GM18858 (cell line): ENCODE measurements around the gene OR6C3.
"Not testable (repeated sequence)": the region's sequence is repeated elsewhere in the genome, so short reads cannot be mapped to it uniquely, and the experiment has no call there.

Experiments used
- ATAC-seq: cut with Tn5 transposase; IDR thresholded peaks from one replicate; pipeline ENCODE4 v1.9.1; 2021; ENCODE audit not compliant: unreplicated experiment

Gene OR6C3

DNA sequence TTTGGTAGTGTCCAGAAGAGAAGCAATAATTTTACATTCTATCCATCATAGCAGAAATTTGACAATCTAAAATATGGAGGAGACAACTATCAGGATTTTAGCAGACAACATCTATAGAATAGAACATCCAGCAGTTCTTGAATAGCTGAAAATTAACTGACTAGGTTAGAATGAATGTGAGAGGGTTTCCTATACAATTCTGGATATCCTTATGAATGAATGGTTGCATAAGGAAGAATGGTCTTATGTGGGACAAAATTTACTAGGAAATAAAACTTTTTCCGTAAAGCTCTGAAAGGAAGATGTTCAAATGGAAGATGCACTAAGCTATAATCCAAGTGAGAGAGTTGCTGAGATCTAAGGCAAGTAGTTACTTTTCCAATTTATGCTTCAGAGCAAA, at the start of gene OR6C3:
TSS of gene OR6C3 (plus strand) at position 301 of the 400 bp plus-strand sequence. CDS start 955 bp downstream, outside the sequence.
- no peak for ATAC-seq

DNA sequence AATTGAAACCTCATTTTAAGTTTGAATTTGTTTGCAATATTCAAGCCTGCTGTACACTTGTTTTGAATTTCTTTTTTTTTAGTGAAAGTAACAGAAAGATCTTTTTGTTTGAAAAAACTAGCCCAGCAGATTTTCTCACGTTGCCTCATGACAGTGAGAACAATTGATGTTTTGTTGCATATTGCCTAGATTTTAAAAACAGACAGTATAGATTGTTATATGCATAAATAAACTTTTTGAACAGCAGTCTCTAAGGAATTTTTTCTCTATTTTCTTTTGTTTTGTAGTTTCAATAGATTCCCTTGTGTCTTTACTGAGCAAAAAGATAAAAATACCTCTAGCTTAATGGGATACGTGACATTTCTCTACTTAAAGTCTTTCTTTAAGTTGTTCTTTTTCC, 49.6 kb upstream of the OR6C3 start:
- ATAC-seq, result no peak

DNA sequence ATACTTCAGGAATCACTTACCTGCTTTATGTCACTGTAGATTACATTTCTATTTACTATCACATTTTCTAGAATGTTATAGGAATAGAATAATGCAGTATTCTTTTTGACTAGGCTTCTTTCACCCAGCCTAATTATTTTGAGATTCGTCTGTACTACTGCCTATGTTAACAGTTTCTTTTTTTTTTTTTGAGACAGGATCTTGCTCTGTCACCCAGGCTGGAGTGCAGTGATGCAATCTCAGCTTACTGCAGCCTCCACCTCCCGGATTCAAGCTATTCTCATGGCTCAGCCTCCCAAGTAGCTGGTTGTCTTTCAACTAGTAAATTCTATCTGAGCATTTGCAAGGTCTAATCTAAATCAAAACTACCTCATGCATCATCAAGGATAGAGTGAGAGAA, 40.5 kb upstream of the OR6C3 start:
- no peak for ATAC-seq

DNA sequence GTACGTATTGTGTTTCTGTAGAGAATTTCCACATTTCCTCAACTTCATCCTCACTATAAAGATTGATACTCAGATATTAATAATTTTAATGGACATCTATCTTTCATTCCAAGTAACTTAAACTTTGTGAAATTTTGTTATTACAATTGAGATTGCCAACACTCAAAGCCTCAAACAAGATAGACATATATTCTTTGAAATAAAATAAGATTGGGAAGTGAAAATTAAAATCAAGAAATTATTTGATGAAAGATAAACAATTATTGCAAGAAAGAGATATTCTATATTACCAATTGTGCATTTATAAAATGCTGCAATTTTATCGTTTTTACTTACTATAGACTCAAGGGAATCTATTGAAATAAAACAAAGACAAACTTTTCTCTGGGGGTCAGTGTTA, 34.1 kb upstream of the OR6C3 start, which contains the start of gene OR6C6:
TSS of gene OR6C6 (minus strand) at position 101 of the 400 bp plus-strand sequence. CDS start 1,337 bp downstream, outside the sequence.
- ATAC-seq, result no peak

DNA sequence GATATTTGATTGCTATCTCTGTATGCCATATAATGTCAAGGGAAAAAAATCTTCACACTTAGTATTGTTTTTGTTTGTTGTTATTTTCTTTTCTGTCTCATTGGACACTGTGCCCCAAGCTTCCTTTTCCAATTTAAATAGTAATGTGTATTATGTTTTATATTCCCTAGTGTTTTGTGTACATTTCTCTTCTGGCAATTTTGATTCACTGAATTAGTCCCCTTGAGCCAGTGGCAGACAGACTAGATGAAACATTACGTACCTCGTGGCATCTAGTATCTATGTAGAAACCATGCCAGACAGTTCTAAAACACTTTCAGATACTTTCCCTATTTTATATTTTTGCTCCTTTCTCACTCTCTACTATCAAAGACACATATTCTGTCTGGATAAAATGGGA, 16.5 kb upstream of the OR6C3 start, which contains the start of gene OR6C1:
TSS of gene OR6C1 (plus strand) at position 301 of the 400 bp plus-strand sequence. CDS start 6,257 bp downstream, outside the sequence.
- ATAC-seq, result no peak

DNA sequence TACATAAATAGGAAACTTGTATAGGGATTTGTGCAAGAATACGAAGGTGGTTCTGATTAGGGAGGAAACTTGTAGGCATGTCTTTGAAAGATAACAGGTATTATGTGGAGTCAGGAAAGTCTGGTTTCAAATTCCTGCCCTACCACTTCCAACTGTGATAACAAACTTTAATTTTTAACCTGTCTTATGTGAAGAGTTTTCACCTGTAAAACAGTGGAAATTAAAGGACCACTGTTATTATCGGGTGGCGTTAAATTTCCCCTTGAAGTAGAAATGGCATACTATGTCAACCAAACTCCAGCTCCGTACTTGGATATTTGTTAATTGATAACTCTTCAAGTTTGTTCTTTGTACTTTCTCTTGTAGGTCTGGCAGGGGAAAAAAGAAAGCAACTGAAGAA, 10.3 kb upstream of the OR6C3 start:
- ATAC-seq, result no peak

DNA sequence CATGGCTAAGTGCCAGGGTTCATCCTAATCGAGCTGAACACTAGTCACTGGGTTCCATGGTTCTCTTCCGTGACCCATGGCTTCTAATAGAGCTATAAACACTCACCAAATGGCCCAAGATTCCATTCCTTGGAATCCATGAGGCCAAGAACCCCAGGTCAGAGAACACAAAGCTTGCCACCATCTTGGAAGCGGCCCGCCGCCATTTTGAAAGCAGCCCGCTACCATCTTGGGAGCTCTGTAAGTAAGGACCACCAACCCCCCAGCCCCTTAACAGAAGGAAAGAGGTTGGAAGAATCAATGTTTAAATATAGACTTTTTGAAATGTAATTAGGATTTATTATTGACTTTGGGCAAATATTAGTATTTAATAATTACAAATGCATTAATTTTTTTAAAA, 4.7 kb upstream of the OR6C3 start:
- not testable (repeated sequence) for ATAC-seq

DNA sequence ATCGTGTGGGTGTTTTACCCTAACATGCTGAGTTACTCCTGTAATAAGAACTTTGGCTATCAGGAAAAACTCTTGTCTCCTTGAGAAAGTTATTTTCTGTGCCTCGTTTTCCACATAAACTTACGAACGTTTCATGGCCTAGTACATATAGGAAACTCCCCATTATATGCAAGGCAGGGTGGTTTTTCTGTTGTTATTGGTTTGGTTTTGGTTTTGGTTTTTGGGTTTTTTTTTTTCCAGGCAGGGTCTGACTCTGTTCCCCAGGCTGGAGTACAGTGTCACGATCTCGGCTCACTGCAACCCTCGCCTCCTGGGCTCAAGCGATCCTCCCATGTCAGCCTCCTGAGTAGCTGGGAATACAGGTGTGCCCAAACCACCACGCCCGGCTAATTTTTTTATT, 5.5 kb downstream of the OR6C3 start:
- ATAC-seq, result no peak

DNA sequence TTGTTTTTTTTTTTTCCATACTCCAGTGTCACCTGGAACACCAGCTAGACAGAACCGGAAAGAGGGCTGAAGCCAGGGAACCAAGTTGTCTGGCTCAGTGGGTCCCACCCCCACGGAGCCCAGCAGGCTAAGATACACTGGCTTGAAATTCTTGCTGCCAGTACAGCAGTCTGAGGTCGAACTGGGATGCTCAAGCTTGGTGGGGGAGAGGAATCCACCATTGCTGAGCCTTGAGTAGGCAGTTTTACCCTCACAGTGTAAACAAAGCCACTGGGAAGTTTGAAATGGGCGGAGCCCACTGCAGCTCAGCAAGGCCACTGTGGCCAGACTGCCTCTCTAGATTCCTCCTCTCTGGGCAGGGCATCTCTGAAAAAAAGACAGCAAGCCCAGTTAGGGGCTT, 24.8 kb downstream of the OR6C3 start:
- ATAC-seq, result not testable (repeated sequence)

DNA sequence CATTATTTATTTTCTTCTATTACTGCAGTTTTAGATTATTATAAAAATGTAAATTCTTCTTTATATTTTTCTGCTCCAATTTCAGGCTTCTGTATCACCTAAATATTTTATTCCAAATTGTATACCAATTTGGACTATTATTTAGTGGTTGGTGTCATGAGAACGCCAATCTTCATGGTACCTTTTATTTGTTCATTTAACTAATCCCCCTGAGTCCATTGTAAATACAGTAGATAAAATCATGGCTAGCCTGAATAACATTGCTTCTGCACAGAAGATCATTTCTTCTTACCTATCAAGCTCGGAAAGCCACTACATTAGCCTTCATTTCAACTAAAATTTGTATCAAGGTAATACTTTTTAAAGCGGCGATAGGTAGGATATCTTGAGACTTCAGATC, 32.1 kb downstream of the OR6C3 start, which contains the start of gene OR6C75:
TSS of gene OR6C75 (plus strand) at position 301 of the 400 bp plus-strand sequence. CDS start 2,136 bp downstream, outside the sequence.
- no peak for ATAC-seq

DNA sequence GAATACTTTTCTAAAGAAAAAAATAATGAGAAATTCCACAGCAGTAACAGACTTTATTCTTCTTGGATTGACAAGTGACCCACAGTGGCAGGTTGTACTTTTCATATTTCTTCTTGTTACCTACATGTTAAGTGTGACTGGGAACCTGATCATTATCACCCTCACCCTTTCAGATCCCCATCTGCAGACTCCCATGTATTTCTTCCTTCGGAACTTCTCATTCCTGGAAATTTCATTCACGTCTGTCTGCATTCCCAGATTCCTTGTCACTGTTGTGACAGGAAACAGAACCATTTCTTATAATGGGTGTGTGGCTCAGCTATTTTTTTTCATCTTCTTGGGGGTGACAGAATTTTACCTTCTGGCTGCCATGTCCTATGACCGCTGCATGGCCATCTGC, 34.5 kb downstream of the OR6C3 start:
- no peak for ATAC-seq

DNA sequence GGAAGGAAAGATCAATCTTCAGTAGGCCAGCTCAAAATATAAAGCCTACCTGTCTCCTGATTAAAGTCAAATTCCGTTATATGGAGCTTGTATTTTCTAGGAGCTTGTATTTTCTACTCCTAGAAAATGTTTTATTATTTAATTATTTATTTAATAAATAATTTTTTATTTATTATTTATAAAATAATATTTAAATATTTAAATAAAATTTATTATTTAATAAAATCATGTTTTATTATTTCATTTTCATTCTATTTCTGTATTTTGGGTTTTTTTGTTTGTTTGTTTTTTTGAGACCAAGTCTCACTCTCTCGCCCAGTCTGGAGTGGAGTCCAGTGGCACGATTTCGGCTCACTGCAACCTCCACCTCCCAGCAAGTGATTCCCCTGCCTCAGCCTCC, 42.0 kb downstream of the OR6C3 start:
- no peak for ATAC-seq
